PC-3 (cell line): ENCODE measurements around the gene ADGRL3. TPM values are rescaled to one million over a fixed set of nuclear protein-coding genes. Genes with fewer than 3 reads are reported as not detected.
"Not testable (repeated sequence)": the region's sequence is repeated elsewhere in the genome, so short reads cannot be mapped to it uniquely, and the experiment has no call there.

Experiments
- ATAC-seq: fragments of 200-7000 bp; cut with Tn5 transposase; 2 replicates; pipeline ENCODE4 v1.9.1; 2020; ENCODE audit warnings: mild to moderate bottlenecking, moderate library complexity
- BruUV-seq: library from RNA; stranded (reverse); fragments of 400-500 nt; replicated peaks from 2 replicates; lab custom pipeline; 2021; lab: Mats Ljungman, UMichigan
- CTCF ChIA-PET: fragments of 300-600 bp; sonication (Branson Sonifier 250); formaldehyde crosslinking; loops from one replicate; lab custom pipeline; 2022; ENCODE audit warnings: antibody characterized with exemption; lab: Charles Lee
- POLR2A ChIA-PET: fragments of 300-600 bp; sonication (Branson Sonifier 250); formaldehyde crosslinking; loops from one replicate; lab custom pipeline; 2022; ENCODE audit warnings: antibody characterized with exemption; ENCODE audit not compliant: unreplicated experiment; lab: Charles Lee
- DNase-seq: peaks from one replicate; pipeline ENCODE4 v3.0.0-alpha.2; 2015
- H2AFZ ChIP-seq: fragments of 300-600 bp; sonication (generic); 2 replicates; pipeline ENCODE4 v1.6.0; 2016; ENCODE audit warnings: antibody characterized with exemption, low read length
- H3F3A ChIP-seq: fragments of 300-600 bp; sonication (generic); one replicate; pipeline ENCODE4 v1.6.0; 2017; ENCODE audit warnings: antibody characterized with exemption, low read length, control low read depth, mild to moderate bottlenecking; ENCODE audit not compliant: unreplicated experiment
- H3K27ac ChIP-seq: fragments of 300-600 bp; sonication (generic); 2 replicates; pipeline ENCODE4 v1.5.1; 2016; ENCODE audit warnings: mild to moderate bottlenecking, low read length
- H3K27me3 ChIP-seq: fragments of 300-600 bp; sonication (generic); 2 replicates; pipeline ENCODE4 v1.6.1; 2016; ENCODE audit warnings: low read length, mixed read lengths
- H3K36me3 ChIP-seq: fragments of 300-600 bp; sonication (generic); 2 replicates; pipeline ENCODE4 v1.6.1; 2016; ENCODE audit warnings: low read depth, mixed run types, low read length, mixed read lengths
- H3K4me1 ChIP-seq: fragments of 300-600 bp; sonication (generic); 2 replicates; pipeline ENCODE4 v1.5.1; 2016; ENCODE audit warnings: low read length; ENCODE audit not compliant: insufficient read depth
- H3K4me2 ChIP-seq: fragments of 300-600 bp; sonication (generic); 2 replicates; pipeline ENCODE4 v1.6.0; 2016; ENCODE audit warnings: low read length
- H3K4me3 ChIP-seq: fragments of 300-600 bp; sonication (generic); 2 replicates; pipeline ENCODE4 v1.5.1; 2016; ENCODE audit warnings: mild to moderate bottlenecking, low read length, mixed read lengths
- H3K79me2 ChIP-seq: fragments of 300-600 bp; sonication (generic); 2 replicates; pipeline ENCODE4 v1.6.1; 2017; ENCODE audit warnings: low read length, mixed read lengths
- H3K9ac ChIP-seq: fragments of 300-600 bp; sonication (generic); 2 replicates; pipeline ENCODE4 v1.6.0; 2016; ENCODE audit warnings: mild to moderate bottlenecking, low read length
- H3K9me2 ChIP-seq: fragments of 300-600 bp; sonication (generic); replicated peaks from 2 replicates; pipeline ENCODE4 v1.6.1; 2016; ENCODE audit warnings: mixed run types, low read length, mixed read lengths
- H3K9me3 ChIP-seq: fragments of 300-600 bp; sonication (generic); 2 replicates; pipeline ENCODE4 v1.6.1; 2016; ENCODE audit warnings: low read length, mixed read lengths
- H4K20me1 ChIP-seq: fragments of 300-600 bp; sonication (generic); 2 replicates; pipeline ENCODE4 v1.6.1; 2016; ENCODE audit warnings: low read length, mixed read lengths
- CTCF ChIP-seq: fragments of 300-600 bp; sonication (generic); conservative IDR thresholded peaks from 2 replicates; pipeline ENCODE4 v1.5.1; 2017; ENCODE audit warnings: antibody characterized with exemption, low read depth, mild to moderate bottlenecking, low read length
- EZH2 ChIP-seq: fragments of 300-600 bp; sonication (generic); IDR thresholded peaks from one replicate; pipeline ENCODE4 v1.6.1; 2017; ENCODE audit warnings: antibody characterized with exemption, mild to moderate bottlenecking, low read length; ENCODE audit not compliant: unreplicated experiment
- EZH2phosphoT487 ChIP-seq: fragments of 300-600 bp; sonication (generic); IDR thresholded peaks from 2 replicates; pipeline ENCODE4 v1.6.1; 2018; ENCODE audit warnings: mild to moderate bottlenecking, antibody characterized with exemption, low read length, borderline replicate concordance
- intact Hi-C: fragments of 100-400 bp; cut with micrococcal nuclease; formaldehyde crosslinking; loops from 2 replicates; pipeline ENCODE4 v1.9.0; 2023
- total RNA-seq: library from RNA; depleted of rRNA; stranded (reverse); fragments of >200 nt; gene quantifications from 2 replicates; pipeline ENCODE4 v1.2.3, GENCODE V29; 2014

The ADGRL3 gene
- total RNA-seq, 1 experiment from 2014 or later: 0.66 TPM

- intact Hi-C loops, H3K9me3 ChIP-seq, H3K36me3 ChIP-seq, H3K4me3 ChIP-seq, H3K79me2 ChIP-seq, H3K27me3 ChIP-seq, H3K27ac ChIP-seq, H4K20me1 ChIP-seq, H3K4me2 ChIP-seq, H3F3A ChIP-seq, H3K9me2 ChIP-seq, H3K9ac ChIP-seq, CTCF ChIA-PET, POLR2A ChIA-PET, ATAC-seq, DNase-seq, BruUV-seq, H2AFZ ChIP-seq: not testable (repeated sequence)
- peaks cover 15% of the 10 kb centered on the region for H3K4me1 ChIP-seq
Measured at GRCh38 chr4:61769444-61770167, 569.5 kb downstream of the ADGRL3 start.

- H3K27me3 ChIP-seq: no peaks in the 10 kb centered on the region
- no peak for ATAC-seq
- H3K79me2 ChIP-seq: no peaks in the 10 kb centered on the region
- no peaks in the 10 kb centered on the region for H3F3A ChIP-seq
- POLR2A ChIA-PET: no interaction called here
- H3K36me3 ChIP-seq: no peaks in the 10 kb centered on the region
- CTCF ChIA-PET: no interaction called here
- H3K9ac ChIP-seq: no peak overlapping the region
- peaks cover 15% of the 10 kb centered on the region for H3K4me1 ChIP-seq
- H3K9me2 ChIP-seq: no peaks in the 10 kb centered on the region
- no peak for DNase-seq
- H3K27ac ChIP-seq: no peak overlapping the region
- TF ChIP-seq EZH2phosphoT487: no peak
- no peak for TF ChIP-seq EZH2
- TF ChIP-seq CTCF: no peak
- H2AFZ ChIP-seq: no peak overlapping the region
- H3K9me3 ChIP-seq: no peaks in the 10 kb centered on the region
- no peak overlapping the region for H3K4me3 ChIP-seq
- H3K4me2 ChIP-seq: no peak overlapping the region
- intact Hi-C loops: no loop called here
- H4K20me1 ChIP-seq: no peaks in the 10 kb centered on the region
- BruUV-seq: no TSS peak
Measured at GRCh38 chr4:61770456-61770855, 570.3 kb downstream of the ADGRL3 start.

GRCh38 chr4:61771056-61771455 lies 570.9 kb downstream of the ADGRL3 start:
- Histone ChIP-seq H3K4me1 (peaks cover 15% of the 10 kb centered on the region), H3K9me3 (no peaks in the 10 kb centered on the region), H3K79me2 (no peaks in the 10 kb centered on the region), H2AFZ (no peak overlapping the region), H3K27me3 (no peaks in the 10 kb centered on the region), H3K9me2 (no peaks in the 10 kb centered on the region), H3K4me3 (no peak overlapping the region), H3K4me2 (no peak overlapping the region), H3K36me3 (no peaks in the 10 kb centered on the region), H4K20me1 (no peaks in the 10 kb centered on the region), H3F3A (no peaks in the 10 kb centered on the region), H3K27ac (no peak overlapping the region), H3K9ac (no peak overlapping the region)
- CTCF ChIA-PET: no interaction called here
- no TSS peak for BruUV-seq
- DNase-seq (no peak), ATAC-seq (no peak)
- POLR2A ChIA-PET: no interaction called here
- TF ChIP-seq EZH2phosphoT487 (no peak), EZH2 (no peak), CTCF (no peak)
- intact Hi-C loops: no loop called here
